Spleen (tissue), 7 donors: ENCODE data around the gene UNC13C.

Experiments used
- POLR2A ChIP-seq, 3 donors: fragments of 450-650 bp; IDR thresholded peaks; one replicate each; pipeline ENCODE4 v1.5.1; 2017; ENCODE audit warnings: antibody characterized with exemption in 3 of 3, mild to moderate bottlenecking in 1 of 3
- POLR2AphosphoS5 ChIP-seq, 3 donors: sonication (generic); formaldehyde crosslinking; IDR thresholded peaks; one replicate each; pipeline ENCODE4 v1.5.1; 2017; ENCODE audit warnings: antibody characterized with exemption in 3 of 3
- TF ChIP-seq, protein P1 (sequence below), 11 experiments: fragments of 200-600 bp in 7 of 11; fragments of 450-650 bp in 4 of 11; sonication (generic) in 4 of 11; IDR thresholded peaks in 8 of 11; conservative IDR thresholded peaks in 3 of 11; 1 replicate in 7 of 11; 2 replicates in 4 of 11; pipeline versions ENCODE4 v1.4.0 to v1.8.0; 2016 to 2021; ENCODE audit warnings: antibody characterized with exemption in 11 of 11, inconsistent platforms in 4 of 11, mild to moderate bottlenecking in 1 of 11
- donor health status: DM: no; HTN: no; CAD: no; lungs with moderate emphysema.
- donor health status: DM: no; HTN: no; CAD: no.
- donor health status: DM: no; HTN: no; CAD: no.

DNA sequence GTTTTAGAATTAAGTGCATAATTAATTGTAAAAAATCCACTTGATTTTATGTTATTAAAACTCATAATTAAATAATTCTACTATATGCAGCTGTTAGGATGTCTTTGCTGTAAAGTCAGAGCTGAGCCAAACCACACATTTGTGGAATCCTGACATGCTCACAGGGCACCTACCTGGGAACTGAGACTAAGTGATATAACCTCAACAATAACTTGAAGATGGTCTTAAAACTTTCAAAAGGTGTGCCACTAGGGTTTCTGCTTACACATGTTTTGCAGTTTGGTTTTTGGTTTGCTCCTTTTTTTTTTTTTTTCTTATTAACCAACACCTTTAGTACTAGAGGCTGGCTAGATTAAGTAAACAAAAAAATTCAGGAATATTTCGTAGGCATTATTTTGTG, 549.8 kb downstream of the UNC13C start:
- TF ChIP-seq, protein P1, sequence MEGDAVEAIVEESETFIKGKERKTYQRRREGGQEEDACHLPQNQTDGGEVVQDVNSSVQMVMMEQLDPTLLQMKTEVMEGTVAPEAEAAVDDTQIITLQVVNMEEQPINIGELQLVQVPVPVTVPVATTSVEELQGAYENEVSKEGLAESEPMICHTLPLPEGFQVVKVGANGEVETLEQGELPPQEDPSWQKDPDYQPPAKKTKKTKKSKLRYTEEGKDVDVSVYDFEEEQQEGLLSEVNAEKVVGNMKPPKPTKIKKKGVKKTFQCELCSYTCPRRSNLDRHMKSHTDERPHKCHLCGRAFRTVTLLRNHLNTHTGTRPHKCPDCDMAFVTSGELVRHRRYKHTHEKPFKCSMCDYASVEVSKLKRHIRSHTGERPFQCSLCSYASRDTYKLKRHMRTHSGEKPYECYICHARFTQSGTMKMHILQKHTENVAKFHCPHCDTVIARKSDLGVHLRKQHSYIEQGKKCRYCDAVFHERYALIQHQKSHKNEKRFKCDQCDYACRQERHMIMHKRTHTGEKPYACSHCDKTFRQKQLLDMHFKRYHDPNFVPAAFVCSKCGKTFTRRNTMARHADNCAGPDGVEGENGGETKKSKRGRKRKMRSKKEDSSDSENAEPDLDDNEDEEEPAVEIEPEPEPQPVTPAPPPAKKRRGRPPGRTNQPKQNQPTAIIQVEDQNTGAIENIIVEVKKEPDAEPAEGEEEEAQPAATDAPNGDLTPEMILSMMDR (IDR thresholded peaks at IDR 0.05 in 8 of 11, conservative IDR thresholded peaks at IDR 0.05 in 3 of 11), result no peak
- no peak for TF ChIP-seq POLR2AphosphoS5 (IDR thresholded peaks at IDR 0.05)
- TF ChIP-seq POLR2A (IDR thresholded peaks at IDR 0.05), result no peak
